ENCODE data around the gene PRDX5. TPM values are rescaled to one million over a fixed set of nuclear protein-coding genes. Genes with fewer than 3 reads are reported as not detected.

PRDX5 gene
- total RNA-seq, 2 experiments from 2014 or later, result 31.7 to 33.1 TPM

- no peaks in the 10 kb centered on the region for H3K9me3 ChIP-seq (ENCODE audit: control insufficient read depth in 1 of 2, insufficient read depth in 1 of 2, low read length in 2 of 2)
- no peaks in the 10 kb centered on the region for H3K27me3 ChIP-seq (ENCODE audit: control insufficient read depth in 1 of 2, insufficient read depth in 2 of 2, low read length in 2 of 2)
- ChIA-PET POLR2A (interaction anchor here (0.9 to 6.3 kb wide), 4 partner anchors 20 to 757 kb away, joined by 3 to 45 read pairs (median 4); partner anchors contain the start of genes CCDC88B, PRDX5, TRMT112 and ZNHIT2), CTCF (interaction anchor here (1.6 kb wide), 1 partner anchor 42 kb away, joined by 7 read pairs; the partner anchor contains the start of genes PRDX5 and TRMT112)
- H3K4me3 ChIP-seq (ENCODE audit: low read length), result peak overlapping the region; percentile 88
- no peak for TF ChIP-seq CTCF (IDR thresholded peaks at IDR 0.05)
- peaks cover 35% of the 10 kb centered on the region for H3K4me1 ChIP-seq (ENCODE audit: insufficient read depth, low read length)
- peak in 2 of 14 experiments; percentile 39 to 43 for DNase-seq
- no peak overlapping the region for H3K27ac ChIP-seq (ENCODE audit: low read depth in 1 of 2, low read length in 2 of 2)
- Mint-ChIP-seq H3K36me3 (ENCODE audit: low read depth) (peaks cover 52% of the 10 kb centered on the region), H3K9me3 (no peaks in the 10 kb centered on the region), H3K4me3 (peak overlapping the region; percentile 93), H3K4me1 (ENCODE audit: low read depth) (peaks cover 25% of the 10 kb centered on the region), H3K27me3 (no peaks in the 10 kb centered on the region), H3K27ac (peak overlapping the region; percentile 5)
- ATAC-seq (ENCODE audit: poor library complexity), result peak; percentile 11
- H3K36me3 ChIP-seq (ENCODE audit: insufficient read depth, low read length), result peaks cover 52% of the 10 kb centered on the region
- intact Hi-C loops (cut with DNase I, micrococcal nuclease), result loop anchor here in 1 of 2 experiments (10.0 kb wide), 1 partner anchor 294 kb away; no protein-coding TSS in a partner anchor
Observed at GRCh38 chr11:64360448-64360921, 42.6 kb downstream of the PRDX5 start.

GRCh38 chr11:64361659-64362058, 43.7 kb downstream of the PRDX5 start:
- Histone ChIP-seq H3K4me1 (ENCODE audit: insufficient read depth, low read length) (peaks cover 35% of the 10 kb centered on the region), H3K9me3 (ENCODE audit: control insufficient read depth in 1 of 2, insufficient read depth in 1 of 2, low read length in 2 of 2) (no peaks in the 10 kb centered on the region), H3K27me3 (ENCODE audit: control insufficient read depth in 1 of 2, insufficient read depth in 2 of 2, low read length in 2 of 2) (no peaks in the 10 kb centered on the region), H3K4me3 (ENCODE audit: low read length) (no peak overlapping the region), H3K36me3 (ENCODE audit: insufficient read depth, low read length) (peaks cover 61% of the 10 kb centered on the region), H3K27ac (ENCODE audit: low read depth in 1 of 2, low read length in 2 of 2) (no peak overlapping the region)
- no peak for ATAC-seq (ENCODE audit: poor library complexity)
- intact Hi-C loops (cut with DNase I, micrococcal nuclease), result loop anchor here in 1 of 2 experiments (10.0 kb wide), 1 partner anchor 293 kb away; no protein-coding TSS in a partner anchor
- peak overlapping the region; percentile 25 for H3K4me3 Mint-ChIP-seq
- no peak overlapping the region for H3K27ac Mint-ChIP-seq
- ChIA-PET POLR2A (no interaction called here), CTCF (no interaction called here)
- no peak for TF ChIP-seq CTCF (IDR thresholded peaks at IDR 0.05)
- H3K27me3 Mint-ChIP-seq, result no peaks in the 10 kb centered on the region
- H3K9me3 Mint-ChIP-seq, result no peaks in the 10 kb centered on the region
- peak in 1 of 14 experiments; percentile 25 for DNase-seq
- H3K36me3 Mint-ChIP-seq (ENCODE audit: low read depth), result peaks cover 60% of the 10 kb centered on the region
- peaks cover 21% of the 10 kb centered on the region for H3K4me1 Mint-ChIP-seq (ENCODE audit: low read depth)

- DNase-seq (no peak), ATAC-seq (ENCODE audit: poor library complexity) (no peak)
- CTCF ChIA-PET, result no interaction called here
- Mint-ChIP-seq H3K27me3 (no peaks in the 10 kb centered on the region), H3K36me3 (ENCODE audit: low read depth) (peaks cover 63% of the 10 kb centered on the region), H3K4me1 (ENCODE audit: low read depth) (peaks cover 20% of the 10 kb centered on the region), H3K4me3 (peak overlapping the region; percentile 43), H3K27ac (no peak overlapping the region), H3K9me3 (no peaks in the 10 kb centered on the region)
- intact Hi-C loops (cut with DNase I, micrococcal nuclease), result loop anchor here in 1 of 2 experiments (10.0 kb wide), 1 partner anchor 292 kb away; no protein-coding TSS in a partner anchor
- POLR2A ChIA-PET, result no interaction called here
- H3K9me3 ChIP-seq (ENCODE audit: control insufficient read depth in 1 of 2, insufficient read depth in 1 of 2, low read length in 2 of 2), result no peaks in the 10 kb centered on the region
- H3K4me3 ChIP-seq (ENCODE audit: low read length), result no peak overlapping the region
- H3K27me3 ChIP-seq (ENCODE audit: control insufficient read depth in 1 of 2, insufficient read depth in 2 of 2, low read length in 2 of 2), result no peaks in the 10 kb centered on the region
- H3K4me1 ChIP-seq (ENCODE audit: insufficient read depth, low read length), result peaks cover 32% of the 10 kb centered on the region
- peaks cover 59% of the 10 kb centered on the region for H3K36me3 ChIP-seq (ENCODE audit: insufficient read depth, low read length)
- no peak overlapping the region for H3K27ac ChIP-seq (ENCODE audit: low read depth in 1 of 2, low read length in 2 of 2)
- TF ChIP-seq CTCF (IDR thresholded peaks at IDR 0.05), result no peak
Observed at GRCh38 chr11:64362339-64362738, 44.4 kb downstream of the PRDX5 start.
